Measurements from ENCODE around the gene RPS2.

DNA sequence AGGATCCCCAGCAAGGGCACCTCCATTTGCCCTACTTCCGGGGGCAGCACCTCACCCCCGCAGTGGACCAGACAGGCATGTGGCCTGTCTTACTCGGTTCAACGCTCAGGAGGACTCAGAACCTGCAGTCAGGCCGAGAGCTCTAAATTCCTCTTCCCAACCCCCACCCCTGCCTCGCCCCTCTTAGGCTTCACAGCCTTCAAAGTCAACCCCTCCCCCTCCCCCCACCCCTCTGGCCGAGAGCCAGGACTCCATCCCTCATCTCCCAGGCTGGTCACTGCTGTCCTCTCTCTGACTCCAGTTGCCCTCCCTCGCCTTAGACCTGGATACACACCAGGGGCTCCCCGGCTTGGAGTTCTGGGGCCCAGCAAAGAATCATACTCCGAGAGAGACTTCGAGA lies 38.4 kb downstream of the RPS2 start:
- TF ChIP-seq EZH2 (IDR thresholded peaks at IDR 0.05; ENCODE audit: borderline replicate concordance, low read length) (no peak), CTCF (IDR thresholded peaks at IDR 0.05; ENCODE audit: low read length) (no peak)

Measured in OCI-LY1 (cell line).